GM12801 (cell line): ENCODE results near the gene TBX2.

Experiments used
- TF ChIP-seq, protein P1 (sequence below): IDR thresholded peaks from one replicate; pipeline ENCODE4 v1.5.1; 2011; ENCODE audit warnings: control low read depth; ENCODE audit not compliant: insufficient read length; ENCODE audit errors: extremely low read depth

The TBX2 gene

DNA sequence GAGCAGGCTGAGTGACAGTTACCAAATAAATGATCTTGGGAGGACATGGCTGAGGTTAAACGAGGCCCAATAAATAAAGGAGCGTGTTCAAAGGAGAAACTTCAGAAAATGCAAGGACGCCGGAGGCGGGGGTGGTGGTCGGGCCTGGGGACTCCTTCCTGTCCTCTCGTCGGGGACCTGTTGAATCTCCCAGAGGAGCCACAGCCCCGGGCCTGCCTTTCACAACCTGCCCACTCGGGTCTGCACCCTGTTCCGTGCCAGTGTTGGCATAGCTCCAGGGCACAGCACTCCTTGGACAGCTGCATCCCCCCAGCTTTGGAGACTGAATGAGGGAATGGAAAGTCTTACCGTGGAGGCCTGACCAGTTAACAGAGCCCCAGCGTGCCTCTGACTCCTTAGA, 44.4 kb downstream of the TBX2 start:
- TF ChIP-seq, protein P1, sequence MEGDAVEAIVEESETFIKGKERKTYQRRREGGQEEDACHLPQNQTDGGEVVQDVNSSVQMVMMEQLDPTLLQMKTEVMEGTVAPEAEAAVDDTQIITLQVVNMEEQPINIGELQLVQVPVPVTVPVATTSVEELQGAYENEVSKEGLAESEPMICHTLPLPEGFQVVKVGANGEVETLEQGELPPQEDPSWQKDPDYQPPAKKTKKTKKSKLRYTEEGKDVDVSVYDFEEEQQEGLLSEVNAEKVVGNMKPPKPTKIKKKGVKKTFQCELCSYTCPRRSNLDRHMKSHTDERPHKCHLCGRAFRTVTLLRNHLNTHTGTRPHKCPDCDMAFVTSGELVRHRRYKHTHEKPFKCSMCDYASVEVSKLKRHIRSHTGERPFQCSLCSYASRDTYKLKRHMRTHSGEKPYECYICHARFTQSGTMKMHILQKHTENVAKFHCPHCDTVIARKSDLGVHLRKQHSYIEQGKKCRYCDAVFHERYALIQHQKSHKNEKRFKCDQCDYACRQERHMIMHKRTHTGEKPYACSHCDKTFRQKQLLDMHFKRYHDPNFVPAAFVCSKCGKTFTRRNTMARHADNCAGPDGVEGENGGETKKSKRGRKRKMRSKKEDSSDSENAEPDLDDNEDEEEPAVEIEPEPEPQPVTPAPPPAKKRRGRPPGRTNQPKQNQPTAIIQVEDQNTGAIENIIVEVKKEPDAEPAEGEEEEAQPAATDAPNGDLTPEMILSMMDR, result no peak

DNA sequence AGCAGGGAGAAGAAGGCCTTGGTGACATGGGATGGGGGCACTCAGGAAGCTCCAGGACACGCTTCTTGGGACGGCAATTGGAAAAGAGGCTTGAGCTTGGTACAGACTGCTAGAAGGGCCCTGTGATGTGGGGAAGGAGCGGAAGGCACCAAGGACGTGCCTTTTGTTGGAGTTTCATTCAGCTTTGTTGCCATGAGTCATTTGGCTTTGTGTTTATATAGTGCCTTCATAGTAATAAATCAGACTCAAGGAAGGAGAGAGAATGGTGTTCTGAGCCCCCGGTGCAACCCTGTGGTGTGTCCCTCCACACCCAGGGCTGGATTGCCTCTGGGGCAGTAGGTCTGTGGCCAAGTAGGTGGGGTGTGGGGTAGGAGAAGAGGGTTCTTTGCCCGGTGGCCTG, 45.2 kb downstream of the TBX2 start:
- TF ChIP-seq, protein P1, result no peak

DNA sequence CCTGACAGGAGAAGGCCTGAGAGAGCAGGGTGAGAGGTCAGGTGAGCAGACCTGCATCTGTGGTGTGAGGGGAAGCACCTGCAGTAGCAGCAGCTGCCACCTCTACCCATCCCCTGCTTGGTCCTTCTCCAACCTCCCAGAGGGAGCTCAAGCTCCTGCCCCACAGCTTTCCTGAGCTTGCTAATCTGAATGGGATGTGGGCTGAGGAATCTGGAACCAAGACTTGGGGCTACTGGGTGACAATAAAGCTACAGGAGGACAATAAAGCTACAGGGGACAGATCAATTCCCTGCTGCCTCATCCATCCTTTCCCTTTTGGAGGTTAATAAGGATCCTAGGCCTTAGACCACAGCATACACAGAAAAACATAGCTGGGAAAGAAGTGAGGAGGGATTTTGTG, 47.7 kb downstream of the TBX2 start:
- TF ChIP-seq, protein P1, result no peak

DNA sequence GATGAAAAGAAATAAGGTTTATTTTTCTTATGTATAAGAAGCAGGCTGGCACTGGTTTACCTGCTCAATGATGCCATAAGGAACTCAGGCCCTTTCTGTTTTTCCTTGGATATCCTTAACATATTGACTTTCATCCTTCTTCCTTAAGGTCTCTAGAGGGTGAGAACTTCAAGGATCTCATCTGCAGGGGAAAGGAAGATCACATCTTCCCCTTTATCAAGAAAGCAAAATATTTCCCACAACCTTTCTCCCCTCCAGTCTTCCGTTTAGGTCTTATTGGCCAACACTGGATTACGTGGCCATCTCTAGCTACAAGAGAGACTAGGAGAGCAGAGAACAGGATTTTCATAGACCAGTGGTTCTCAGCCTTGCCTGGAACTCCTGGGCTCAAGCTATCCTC, 48.4 kb downstream of the TBX2 start:
- TF ChIP-seq, protein P1, result no peak

DNA sequence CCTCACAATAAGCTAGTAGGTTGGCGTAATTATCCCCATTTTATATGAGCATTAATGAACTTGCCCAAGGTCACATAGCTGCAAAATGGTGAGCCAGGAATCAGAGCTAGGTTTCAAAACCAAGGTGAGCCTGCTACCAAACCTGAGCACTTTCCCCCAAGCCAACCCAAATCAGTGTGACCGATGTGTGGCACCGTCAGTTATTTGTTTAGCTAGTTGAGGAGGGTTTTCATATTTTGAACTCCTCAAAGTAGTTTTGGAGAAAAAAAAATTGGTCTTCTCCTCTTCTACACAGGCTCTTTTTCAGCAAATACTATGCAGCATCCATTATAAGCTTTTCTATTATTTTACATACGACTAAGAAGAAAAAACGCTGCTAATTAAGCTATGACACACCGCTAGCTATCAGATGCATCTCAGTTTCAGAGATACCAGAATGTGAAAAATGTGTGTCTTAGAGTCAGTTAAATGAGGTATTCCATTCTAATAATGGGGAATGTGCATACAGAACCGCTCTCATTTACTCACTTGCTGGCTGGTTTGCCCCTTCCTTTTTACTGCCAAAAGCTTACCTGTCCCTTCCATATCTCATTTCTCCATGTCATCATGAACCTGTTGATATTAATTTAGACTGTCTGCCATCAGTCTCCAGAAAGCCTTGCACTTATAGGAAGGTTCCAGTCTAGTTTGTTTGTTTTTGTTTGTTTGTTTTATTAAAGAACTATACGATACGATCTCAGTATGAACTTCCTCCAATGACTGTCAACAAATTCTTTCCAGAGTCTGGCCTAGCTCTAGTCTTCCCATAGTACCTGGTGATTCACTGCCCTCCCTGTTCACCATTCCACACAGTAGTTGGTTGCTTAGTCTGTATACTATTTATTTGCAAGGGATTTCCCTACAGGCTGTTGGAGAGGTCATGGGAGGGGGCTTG, 50.3 kb downstream of the TBX2 start:
- TF ChIP-seq, protein P1, result no peak

DNA sequence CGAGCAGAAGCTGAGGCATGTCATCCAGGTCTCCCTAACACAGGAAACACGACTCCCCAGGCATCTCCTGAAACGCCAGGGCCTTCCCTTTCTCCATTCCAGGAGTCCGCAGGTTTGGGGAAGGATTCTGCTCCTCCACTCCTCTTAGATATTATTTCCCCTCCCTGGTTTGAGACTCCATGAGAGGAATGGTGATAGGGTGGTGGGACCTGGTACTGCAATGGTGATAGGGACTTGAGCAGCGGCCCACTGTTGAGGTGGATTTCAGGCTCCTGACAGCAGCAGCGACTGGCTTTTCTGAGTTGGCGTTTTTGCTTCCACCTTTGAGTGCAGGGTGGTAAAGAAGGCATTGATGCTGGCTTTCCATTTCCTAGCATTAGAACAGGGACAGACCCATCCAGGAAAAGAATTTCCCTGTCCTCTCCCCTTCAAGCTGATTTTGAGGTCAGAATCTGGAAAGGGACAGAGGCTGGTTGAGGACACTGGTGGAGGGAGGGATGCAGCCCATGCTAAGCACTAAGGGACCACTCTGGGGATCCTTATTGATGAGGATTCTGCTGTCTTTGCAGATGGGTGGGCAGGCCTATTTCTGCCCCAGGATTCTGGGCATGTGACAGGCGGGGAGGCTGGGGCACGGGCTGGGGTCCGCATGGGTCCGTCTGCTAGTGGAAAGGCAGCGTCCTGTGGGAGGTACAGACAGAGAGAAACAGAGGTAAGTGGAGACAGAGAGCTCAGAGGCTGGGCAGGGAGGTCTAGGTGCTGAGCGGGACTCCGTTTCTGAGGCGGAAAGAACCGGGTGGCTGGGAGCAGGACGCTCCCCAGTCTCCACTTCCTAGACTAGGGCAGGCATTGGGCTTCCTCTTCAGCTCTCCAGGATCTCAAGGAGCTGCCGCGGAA, 51.2 kb downstream of the TBX2 start:
- TF ChIP-seq, protein P1, result no peak
